GM18520 (cell line): Measurements from ENCODE around the gene MUC2.

Experiments
- ATAC-seq: cut with Tn5 transposase; IDR thresholded peaks from one replicate; pipeline ENCODE4 v1.9.1; 2021; ENCODE audit not compliant: unreplicated experiment

Gene MUC2

GRCh38 chr11:1036303-1036923 is 38.3 kb upstream of the MUC2 start, which contains the start of gene MUC6:
MUC6 (minus strand) TSS chr11:1036718; CDS start chr11:1036655, 63 bp downstream.
- ATAC-seq: no peak

- ATAC-seq: no peak
Measured at GRCh38 chr11:1036931-1037330, 37.7 kb upstream of the MUC2 start.

DNA sequence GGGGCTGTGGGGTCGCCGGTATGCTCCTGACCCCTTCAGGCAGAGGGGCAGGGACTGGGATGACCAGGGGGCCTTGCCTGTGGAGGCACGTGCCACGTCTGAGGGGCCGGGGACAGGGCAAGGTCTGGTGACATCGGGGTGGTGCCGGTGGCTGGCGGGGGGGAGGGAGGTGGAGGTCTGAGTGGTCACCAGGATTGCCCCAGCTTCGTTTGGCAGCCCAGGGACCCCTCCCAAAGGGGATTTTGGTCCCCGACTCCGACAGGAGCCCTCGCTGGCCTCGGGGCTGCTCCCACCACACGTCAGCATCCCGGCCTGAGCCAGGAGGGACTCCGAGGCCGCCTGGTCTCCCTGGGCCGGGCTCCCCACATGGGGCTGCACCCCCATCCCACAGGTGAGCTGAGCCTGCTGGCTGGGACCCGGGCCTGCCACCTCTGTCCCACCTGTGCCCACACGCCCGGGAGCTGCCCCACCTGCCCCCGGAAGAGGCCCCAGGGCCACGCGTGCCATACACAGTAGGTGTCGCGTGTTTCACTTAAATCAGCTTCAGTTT is 37.1 kb upstream of the MUC2 start:
- ATAC-seq: no peak

DNA sequence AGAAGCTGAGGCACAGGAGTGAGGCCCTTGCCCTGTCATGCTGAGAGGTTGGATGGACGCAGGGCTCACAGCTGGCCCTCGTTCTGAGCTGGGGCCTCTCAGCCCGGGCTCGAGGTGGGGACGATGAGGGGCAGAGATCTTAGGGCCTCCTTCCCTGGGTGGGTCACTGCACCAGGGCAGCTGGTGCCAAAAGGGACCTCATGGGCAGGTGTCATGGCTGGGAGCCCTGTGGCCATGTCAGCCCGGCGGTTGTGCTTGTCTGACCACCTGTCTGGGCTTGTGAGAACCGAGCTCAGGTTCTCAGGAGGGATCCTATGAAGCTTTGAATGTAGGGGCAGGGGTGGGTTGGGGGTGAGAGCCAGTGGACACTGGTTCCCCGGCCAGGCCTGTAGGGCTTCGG is 36.3 kb upstream of the MUC2 start:
- no peak for ATAC-seq

- no peak for ATAC-seq
Measured at GRCh38 chr11:1038921-1039320, 35.8 kb upstream of the MUC2 start.

- no peak for ATAC-seq
Measured at GRCh38 chr11:1039481-1040427, 34.9 kb upstream of the MUC2 start.

DNA sequence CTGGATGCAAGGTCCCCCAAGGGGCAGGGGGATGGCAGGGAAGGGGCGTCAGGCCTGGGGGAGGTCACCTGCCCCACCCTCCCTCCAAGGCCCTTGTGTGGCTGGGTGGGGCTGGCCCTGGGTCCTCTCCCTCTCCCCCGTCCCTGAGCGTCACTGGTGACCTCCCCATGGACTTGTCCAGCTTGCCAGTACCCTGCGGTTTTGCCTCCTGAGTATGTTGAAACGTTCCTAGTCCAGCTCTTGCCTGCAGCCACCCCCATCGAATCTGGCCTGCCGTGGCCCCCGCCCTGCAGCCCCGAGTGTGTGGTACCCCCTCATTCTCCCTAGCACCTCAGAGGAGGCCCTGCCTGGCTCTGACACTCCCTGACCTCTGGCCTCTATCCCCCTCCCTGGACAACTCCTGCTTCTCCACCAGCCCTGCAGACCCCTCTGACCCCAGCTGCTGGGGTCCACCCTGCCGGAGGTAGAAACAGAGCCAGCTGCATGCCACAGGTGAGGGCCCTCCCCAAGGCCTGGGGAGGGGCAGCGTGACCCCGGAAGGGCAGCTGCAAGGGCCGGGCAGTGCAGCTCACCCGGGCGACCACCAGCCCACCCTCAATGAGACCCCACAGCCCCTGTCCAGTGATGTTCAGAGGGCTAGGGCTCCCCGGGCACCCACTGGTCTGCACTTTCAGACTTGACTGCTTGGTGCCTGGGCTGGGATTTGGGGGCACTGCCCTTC is 34.1 kb upstream of the MUC2 start:
- no peak for ATAC-seq

GRCh38 chr11:1041149-1041467 is 33.6 kb upstream of the MUC2 start:
- no peak for ATAC-seq

GRCh38 chr11:1041471-1041870 is 33.2 kb upstream of the MUC2 start:
- no peak for ATAC-seq

DNA sequence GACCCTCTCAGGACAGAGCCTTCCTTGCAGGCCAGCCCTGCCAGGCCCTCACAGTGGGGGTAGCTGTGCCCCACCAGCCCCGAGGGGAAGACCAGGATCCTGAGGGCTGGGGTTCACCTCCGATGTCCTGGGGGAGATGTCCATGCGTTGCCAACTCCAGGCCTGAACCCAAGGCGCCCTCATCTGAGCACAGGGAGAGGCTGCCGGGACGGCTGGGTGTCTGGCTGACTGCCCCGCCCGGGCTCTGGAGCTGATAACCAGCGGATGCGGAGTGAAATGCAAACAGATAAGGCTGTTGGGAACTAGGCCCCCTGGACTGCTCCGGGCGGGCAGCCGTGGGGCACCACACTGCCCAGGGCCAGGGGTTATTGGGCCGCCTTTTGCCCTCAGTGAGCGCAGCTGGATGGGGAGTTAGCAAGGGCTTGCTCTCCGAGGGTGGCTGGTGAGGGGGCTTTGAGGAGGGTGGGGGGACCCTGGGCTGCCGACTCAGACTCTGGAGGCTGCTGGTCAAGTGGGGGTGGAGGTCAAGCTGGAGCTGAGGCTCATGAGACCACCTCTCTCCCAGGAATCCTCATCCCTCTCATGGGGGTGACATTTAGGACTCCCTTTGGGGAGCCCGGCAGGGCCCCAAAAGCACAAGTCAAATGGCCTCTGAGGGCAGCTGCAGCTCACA is 32.6 kb upstream of the MUC2 start:
- no peak for ATAC-seq

DNA sequence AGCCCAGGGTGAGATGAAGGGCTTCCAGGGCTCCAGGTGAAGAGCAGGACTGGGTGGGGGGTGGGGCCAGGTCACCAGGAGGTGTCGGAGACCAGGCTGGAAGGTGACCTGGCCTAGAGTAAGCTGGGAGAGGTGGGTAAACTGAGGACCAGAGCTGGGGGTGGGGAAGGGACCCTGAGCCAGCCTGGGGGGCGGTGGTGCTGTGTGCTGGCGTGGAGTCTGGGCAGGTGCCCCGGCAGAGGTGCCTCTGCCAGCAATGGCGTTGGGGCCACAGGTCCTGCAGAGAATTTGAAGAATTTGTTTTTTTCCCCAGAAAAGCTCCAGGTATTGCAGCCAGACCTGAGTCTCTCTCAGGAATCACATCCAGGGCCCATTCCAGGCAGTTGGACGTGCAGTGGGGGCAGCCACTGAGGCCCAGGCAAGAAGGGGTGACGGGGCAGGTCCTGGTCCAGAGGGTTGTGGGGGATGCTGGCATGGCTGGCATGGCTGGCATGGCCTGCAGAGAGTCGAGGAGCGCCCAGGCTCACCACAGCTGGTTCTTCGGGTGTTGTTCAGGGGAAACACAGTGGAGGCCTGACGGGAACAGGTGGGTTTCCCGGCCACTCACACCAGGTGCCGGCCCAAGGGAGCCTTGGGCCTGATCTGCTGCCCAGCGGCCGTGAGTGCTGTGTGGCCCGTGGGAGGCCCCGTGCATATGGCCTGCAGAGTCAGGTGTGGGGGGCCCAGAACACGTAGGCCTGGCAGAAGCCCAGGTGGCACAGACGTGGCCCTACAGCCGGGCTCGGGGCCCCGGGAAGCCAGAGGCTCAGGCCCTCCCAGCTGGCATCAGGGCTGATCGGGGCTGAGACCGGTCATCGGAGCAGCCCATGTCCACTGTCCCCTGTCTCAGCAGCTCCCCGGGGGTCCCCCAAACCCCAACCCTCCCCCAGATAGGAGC is 31.8 kb upstream of the MUC2 start:
- ATAC-seq: no peak

- ATAC-seq: no peak
Measured at GRCh38 chr11:1043563-1044096, 31.0 kb upstream of the MUC2 start.

DNA sequence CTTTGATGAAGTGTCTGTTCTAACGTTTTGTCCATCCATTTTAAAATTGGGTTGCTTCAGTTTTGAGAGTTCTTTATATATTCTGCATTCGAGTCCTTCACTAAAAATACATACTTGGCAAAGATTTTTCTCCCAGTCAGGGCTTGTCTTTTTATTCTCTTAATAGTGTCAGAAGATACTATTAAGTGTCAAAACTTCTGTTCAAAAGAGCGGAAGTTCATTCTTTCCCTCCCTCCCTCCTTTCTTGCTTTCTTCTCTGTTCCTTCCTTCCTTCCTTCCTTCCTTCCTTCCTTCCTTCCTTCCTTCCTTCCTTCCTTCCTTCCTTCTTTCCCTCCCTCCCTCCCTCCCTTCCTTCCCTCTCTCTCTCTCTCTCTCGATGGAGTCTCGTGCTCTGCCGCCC is 30.5 kb upstream of the MUC2 start:
- no peak for ATAC-seq

- no peak for ATAC-seq
Measured at GRCh38 chr11:1047595-1048156, 27.0 kb upstream of the MUC2 start.

DNA sequence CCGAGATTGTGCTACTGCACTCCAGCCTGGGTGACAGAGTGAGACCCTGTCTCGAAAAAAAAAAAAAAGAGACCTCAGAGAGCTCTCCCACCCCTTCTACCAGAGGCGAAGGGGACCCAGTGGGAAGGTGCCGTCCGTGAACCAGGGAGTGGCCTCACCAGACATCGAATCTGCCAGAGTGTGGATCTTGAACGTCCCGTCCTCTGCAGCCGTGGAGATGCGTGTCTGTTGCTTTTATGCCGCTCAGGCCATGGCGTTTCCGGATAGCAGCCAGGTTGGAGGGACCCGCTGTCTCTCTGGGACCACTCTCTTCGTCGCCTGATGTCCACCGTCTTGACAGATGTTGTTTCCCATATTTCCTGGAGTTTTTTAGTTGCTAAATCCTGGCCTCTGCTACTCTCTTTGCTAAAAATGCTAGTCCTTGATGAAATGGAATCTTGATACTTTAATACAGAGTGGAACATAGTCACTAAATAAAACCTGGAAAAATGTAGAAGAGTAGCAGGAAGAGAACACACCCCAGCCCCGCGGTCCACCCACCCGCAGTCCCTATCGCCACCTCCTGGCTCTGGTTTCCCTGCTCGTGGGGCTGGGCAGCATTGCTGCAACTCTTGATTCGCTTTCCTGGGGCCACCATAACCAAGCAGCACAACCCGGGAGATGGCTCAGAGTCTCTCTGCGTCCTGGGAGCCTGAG is 26.2 kb upstream of the MUC2 start:
- ATAC-seq: no peak

DNA sequence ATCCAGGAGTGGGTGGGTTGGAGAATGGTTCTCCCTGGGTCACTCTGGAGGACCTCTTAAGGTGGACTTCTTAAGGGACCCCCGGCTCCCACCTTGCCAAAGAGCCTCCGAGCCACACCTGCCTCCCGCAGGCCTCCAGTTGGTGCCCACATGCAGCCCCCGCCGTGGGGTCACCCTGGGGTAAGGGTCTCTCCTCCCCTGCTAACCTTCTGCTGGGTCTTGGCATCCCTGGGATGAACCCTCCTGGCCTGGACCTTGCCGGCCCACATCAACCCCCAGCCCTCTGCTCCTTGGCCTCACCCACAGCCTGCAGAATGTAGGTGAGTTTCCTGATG is 25.6 kb upstream of the MUC2 start:
- ATAC-seq: no peak

DNA sequence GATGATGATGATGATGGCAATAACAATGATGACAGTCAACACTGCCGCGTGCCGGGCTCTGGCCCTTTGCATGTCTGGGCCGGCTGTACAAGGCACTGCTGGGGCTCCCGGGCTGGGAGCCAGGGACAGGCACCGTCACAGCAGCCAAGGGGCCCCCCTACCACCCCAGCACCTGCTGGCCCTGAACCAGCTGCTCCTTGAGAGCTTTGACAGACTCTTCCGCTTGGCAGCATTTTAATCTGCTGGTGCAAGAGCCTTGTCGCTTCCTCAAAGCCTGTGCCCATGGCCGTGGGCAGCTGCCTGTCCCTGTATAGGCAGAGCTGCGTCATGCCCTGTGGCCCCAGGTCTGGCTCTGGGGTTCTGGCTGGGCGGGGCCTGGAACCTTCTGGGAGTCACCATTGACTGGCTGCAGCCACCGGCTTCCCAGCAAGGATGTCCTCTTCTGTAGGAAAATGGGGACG is 25.2 kb upstream of the MUC2 start:
- no peak for ATAC-seq

- no peak for ATAC-seq
Measured at GRCh38 chr11:1049911-1050580, 24.6 kb upstream of the MUC2 start.
